Neural cell (in vitro differentiated cells): ENCODE measurements around the gene MS4A7. TPM values are rescaled to one million over a fixed set of nuclear protein-coding genes. Genes with fewer than 3 reads are reported as not detected.

ENCODE experiments used
- H2AFZ ChIP-seq: fragments of 200-600, 300-800 bp; sonication (generic), shearing (Covaris generic); 2 replicates; pipeline ENCODE4 v1.6.0; 2014; ENCODE audit warnings: low read depth, mild to moderate bottlenecking, antibody characterized with exemption, low read length, moderate library complexity
- H3F3A ChIP-seq: fragments of 200-600 bp; shearing (Covaris generic); 2 replicates; pipeline ENCODE4 v1.6.1; 2016; ENCODE audit warnings: mild to moderate bottlenecking, moderate library complexity, mixed read lengths, antibody characterized with exemption, low read length; ENCODE audit not compliant: insufficient read depth, poor library complexity, severe bottlenecking
- H3K27ac ChIP-seq: fragments of 200-600, 300-800 bp; sonication (generic), shearing (Covaris generic); 2 replicates; pipeline ENCODE4 v1.5.1; 2014; ENCODE audit warnings: mild to moderate bottlenecking, low read length, moderate library complexity
- H3K27me3 ChIP-seq: fragments of 300-800, 200-600 bp; sonication (generic), shearing (Covaris generic); 2 replicates; pipeline ENCODE4 v1.6.0; 2014; ENCODE audit warnings: mild to moderate bottlenecking, low read depth, low read length, moderate library complexity; ENCODE audit not compliant: insufficient read depth
- H3K36me3 ChIP-seq: fragments of 300-800, 200-600 bp; sonication (generic), shearing (Covaris generic); 2 replicates; pipeline ENCODE4 v1.5.1; 2014; ENCODE audit warnings: mild to moderate bottlenecking, antibody characterized with exemption, low read length, moderate library complexity; ENCODE audit not compliant: insufficient read depth
- H3K4me2 ChIP-seq: fragments of 300-800, 200-600 bp; sonication (generic), shearing (Covaris generic); 2 replicates; pipeline ENCODE4 v1.6.0; 2014; ENCODE audit warnings: mild to moderate bottlenecking, low read length
- H3K4me3 ChIP-seq: fragments of 300-800, 200-600 bp; sonication (generic), shearing (Covaris generic); 2 replicates; pipeline ENCODE4 v1.5.1; 2014; ENCODE audit warnings: mild to moderate bottlenecking, low read length, moderate library complexity
- H3K79me2 ChIP-seq: fragments of 200-600 bp; shearing (Covaris generic); replicated peaks from 2 replicates; pipeline ENCODE4 v1.6.0; 2014; ENCODE audit warnings: mild to moderate bottlenecking, low read length, moderate library complexity; ENCODE audit not compliant: insufficient read depth
- H3K9ac ChIP-seq: fragments of 300-800, 200-600 bp; sonication (generic), shearing (Covaris generic); 2 replicates; pipeline ENCODE4 v1.6.1; 2016; ENCODE audit warnings: mild to moderate bottlenecking, low read length, mixed read lengths
- H3K9me2 ChIP-seq: fragments of 200-600 bp; shearing (Covaris generic); 2 replicates; pipeline ENCODE4 v1.6.1; 2016; ENCODE audit warnings: mild to moderate bottlenecking, low read length, mixed read lengths; ENCODE audit not compliant: insufficient read depth
- H3K9me3 ChIP-seq: fragments of 200-600, 300-800 bp; sonication (generic), shearing (Covaris generic); 2 replicates; pipeline ENCODE4 v1.6.1; 2016; ENCODE audit warnings: mild to moderate bottlenecking, mixed run types, low read length, moderate library complexity, mixed read lengths
- H4K20me1 ChIP-seq: fragments of 200-600 bp; shearing (Covaris generic); 2 replicates; pipeline ENCODE4 v1.6.1; 2016; ENCODE audit warnings: mild to moderate bottlenecking, mixed run types; ENCODE audit not compliant: insufficient read depth
- EP300 ChIP-seq: fragments of 450-650 bp; conservative IDR thresholded peaks from 2 replicates; pipeline ENCODE4 v1.6.1; 2014; ENCODE audit warnings: antibody characterized with exemption, mild to moderate bottlenecking, moderate library complexity; ENCODE audit not compliant: poor library complexity, severe bottlenecking
- EZH2 ChIP-seq: fragments of 200-600, 300-800 bp; shearing (Covaris generic), sonication (generic); IDR thresholded peaks from 2 replicates; pipeline ENCODE4 v1.6.1; 2014; ENCODE audit warnings: antibody characterized with exemption, low read length, borderline replicate concordance, mild to moderate bottlenecking; ENCODE audit not compliant: insufficient read depth, poor library complexity, severe bottlenecking
- MXI1 ChIP-seq: fragments of 450-650 bp; conservative IDR thresholded peaks from 2 replicates; pipeline ENCODE4 v1.6.1; 2014; ENCODE audit warnings: antibody characterized with exemption, mild to moderate bottlenecking; ENCODE audit not compliant: poor library complexity, severe bottlenecking
- POLR2AphosphoS5 ChIP-seq: IDR thresholded peaks from 2 replicates; pipeline ENCODE4 v1.6.1; 2012
- RAD21 ChIP-seq: fragments of 450-650 bp; conservative IDR thresholded peaks from 2 replicates; pipeline ENCODE4 v1.6.1; 2014; ENCODE audit warnings: antibody characterized with exemption, mild to moderate bottlenecking, moderate library complexity
- SMC3 ChIP-seq: fragments of 450-650 bp; conservative IDR thresholded peaks from 2 replicates; pipeline ENCODE4 v1.6.1; 2014; ENCODE audit warnings: antibody characterized with exemption, mild to moderate bottlenecking, moderate library complexity; ENCODE audit not compliant: poor library complexity
- TAF1 ChIP-seq: IDR thresholded peaks from 2 replicates; pipeline ENCODE4 v1.6.1; 2012; ENCODE audit warnings: low read depth
- polyA plus RNA-seq: library from polyadenylated mRNA; depleted of rRNA; stranded (reverse); fragments of >200 nt; gene quantifications from 2 replicates; pipeline ENCODE4 v1.2.3, GENCODE V29; 2014
- TF ChIP-seq, protein P1 (sequence below): IDR thresholded peaks from 2 replicates; pipeline ENCODE4 v1.6.1; 2012; ENCODE audit warnings: borderline replicate concordance
- TF ChIP-seq, protein P2 (sequence below): fragments of 450-650 bp; IDR thresholded peaks from 2 replicates; pipeline ENCODE4 v1.5.1; 2014; ENCODE audit warnings: antibody characterized with exemption, mild to moderate bottlenecking, moderate library complexity; ENCODE audit not compliant: poor library complexity, severe bottlenecking

The MS4A7 gene
- polyA plus RNA-seq, 1 donor from 2014 or later, result not detected

DNA sequence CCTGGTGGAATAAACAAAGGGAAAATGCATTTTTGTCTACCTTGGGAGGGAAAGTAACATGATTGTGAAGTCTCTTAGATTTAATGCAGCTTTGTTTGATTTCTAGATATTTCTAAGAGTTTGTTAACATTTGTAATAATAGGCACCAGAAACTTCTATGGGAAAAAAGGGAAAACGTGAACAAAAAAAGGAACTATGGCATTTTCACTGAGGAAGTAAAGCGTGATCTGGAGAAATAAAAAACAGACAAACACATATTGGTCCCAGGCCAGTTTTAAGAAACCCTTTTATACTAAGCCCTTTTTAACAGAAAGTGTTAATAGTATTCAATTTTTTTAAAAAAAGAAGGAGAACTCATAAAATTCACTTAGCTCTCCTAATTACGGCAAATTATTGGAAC lies 6.9 kb upstream of the MS4A7 start:
- no peak for TF ChIP-seq EP300
- H3K9me3 ChIP-seq, result no peaks in the 10 kb centered on the region
- no peak overlapping the region for H3K4me3 ChIP-seq
- H3K27me3 ChIP-seq, result no peaks in the 10 kb centered on the region
- H3K4me2 ChIP-seq, result no peak overlapping the region
- H3K9ac ChIP-seq, result no peak overlapping the region
- no peak overlapping the region for H3K27ac ChIP-seq
- H3K9me2 ChIP-seq, result no peaks in the 10 kb centered on the region
- no peaks in the 10 kb centered on the region for H3F3A ChIP-seq
- no peak overlapping the region for H2AFZ ChIP-seq
- no peaks in the 10 kb centered on the region for H3K79me2 ChIP-seq
- H3K36me3 ChIP-seq, result no peaks in the 10 kb centered on the region
- H4K20me1 ChIP-seq, result no peaks in the 10 kb centered on the region

GRCh38 chr11:60371854-60372253 lies 6.5 kb upstream of the MS4A7 start:
- no peak overlapping the region for H3K4me3 ChIP-seq
- H4K20me1 ChIP-seq, result no peaks in the 10 kb centered on the region
- H3K9me2 ChIP-seq, result no peaks in the 10 kb centered on the region
- no peak overlapping the region for H3K27ac ChIP-seq
- no peaks in the 10 kb centered on the region for H3K9me3 ChIP-seq
- H2AFZ ChIP-seq, result no peak overlapping the region
- no peaks in the 10 kb centered on the region for H3K27me3 ChIP-seq
- no peak for TF ChIP-seq EP300
- no peak for TF ChIP-seq TAF1
- TF ChIP-seq, protein P1, sequence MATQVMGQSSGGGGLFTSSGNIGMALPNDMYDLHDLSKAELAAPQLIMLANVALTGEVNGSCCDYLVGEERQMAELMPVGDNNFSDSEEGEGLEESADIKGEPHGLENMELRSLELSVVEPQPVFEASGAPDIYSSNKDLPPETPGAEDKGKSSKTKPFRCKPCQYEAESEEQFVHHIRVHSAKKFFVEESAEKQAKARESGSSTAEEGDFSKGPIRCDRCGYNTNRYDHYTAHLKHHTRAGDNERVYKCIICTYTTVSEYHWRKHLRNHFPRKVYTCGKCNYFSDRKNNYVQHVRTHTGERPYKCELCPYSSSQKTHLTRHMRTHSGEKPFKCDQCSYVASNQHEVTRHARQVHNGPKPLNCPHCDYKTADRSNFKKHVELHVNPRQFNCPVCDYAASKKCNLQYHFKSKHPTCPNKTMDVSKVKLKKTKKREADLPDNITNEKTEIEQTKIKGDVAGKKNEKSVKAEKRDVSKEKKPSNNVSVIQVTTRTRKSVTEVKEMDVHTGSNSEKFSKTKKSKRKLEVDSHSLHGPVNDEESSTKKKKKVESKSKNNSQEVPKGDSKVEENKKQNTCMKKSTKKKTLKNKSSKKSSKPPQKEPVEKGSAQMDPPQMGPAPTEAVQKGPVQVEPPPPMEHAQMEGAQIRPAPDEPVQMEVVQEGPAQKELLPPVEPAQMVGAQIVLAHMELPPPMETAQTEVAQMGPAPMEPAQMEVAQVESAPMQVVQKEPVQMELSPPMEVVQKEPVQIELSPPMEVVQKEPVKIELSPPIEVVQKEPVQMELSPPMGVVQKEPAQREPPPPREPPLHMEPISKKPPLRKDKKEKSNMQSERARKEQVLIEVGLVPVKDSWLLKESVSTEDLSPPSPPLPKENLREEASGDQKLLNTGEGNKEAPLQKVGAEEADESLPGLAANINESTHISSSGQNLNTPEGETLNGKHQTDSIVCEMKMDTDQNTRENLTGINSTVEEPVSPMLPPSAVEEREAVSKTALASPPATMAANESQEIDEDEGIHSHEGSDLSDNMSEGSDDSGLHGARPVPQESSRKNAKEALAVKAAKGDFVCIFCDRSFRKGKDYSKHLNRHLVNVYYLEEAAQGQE, result no peak
- no peak for TF ChIP-seq RAD21
- no peak for TF ChIP-seq POLR2AphosphoS5
- no peak overlapping the region for H3K4me2 ChIP-seq
- no peak overlapping the region for H3K9ac ChIP-seq
- no peaks in the 10 kb centered on the region for H3F3A ChIP-seq
- no peaks in the 10 kb centered on the region for H3K79me2 ChIP-seq
- H3K36me3 ChIP-seq, result no peaks in the 10 kb centered on the region

DNA sequence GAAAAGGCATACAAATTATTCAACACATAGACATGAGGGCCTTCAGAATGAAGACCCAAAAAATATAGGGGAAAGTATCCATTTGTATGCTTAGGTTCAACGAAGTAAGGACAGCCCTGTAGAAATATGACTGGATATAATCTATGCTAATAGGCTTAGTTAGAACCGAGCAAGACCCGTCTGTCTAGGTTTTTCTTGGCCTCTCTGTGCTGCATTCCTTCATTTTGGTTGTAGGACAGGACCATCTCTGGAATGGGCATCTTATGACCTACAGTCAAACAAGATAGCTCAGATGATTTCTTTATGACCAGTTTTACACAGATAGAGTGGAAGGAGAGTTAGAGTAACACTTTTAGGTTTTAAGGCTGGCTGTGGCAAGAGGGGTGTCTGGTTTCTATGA lies 5.6 kb upstream of the MS4A7 start:
- Histone ChIP-seq H3K9me3 (no peaks in the 10 kb centered on the region), H3K36me3 (no peaks in the 10 kb centered on the region), H4K20me1 (no peaks in the 10 kb centered on the region), H3K27ac (no peak overlapping the region), H3K9ac (no peak overlapping the region), H3K9me2 (no peaks in the 10 kb centered on the region), H3K4me3 (no peak overlapping the region), H2AFZ (no peak overlapping the region), H3F3A (no peaks in the 10 kb centered on the region), H3K27me3 (no peaks in the 10 kb centered on the region), H3K4me2 (no peak overlapping the region), H3K79me2 (no peaks in the 10 kb centered on the region)
- TF ChIP-seq, protein P2, sequence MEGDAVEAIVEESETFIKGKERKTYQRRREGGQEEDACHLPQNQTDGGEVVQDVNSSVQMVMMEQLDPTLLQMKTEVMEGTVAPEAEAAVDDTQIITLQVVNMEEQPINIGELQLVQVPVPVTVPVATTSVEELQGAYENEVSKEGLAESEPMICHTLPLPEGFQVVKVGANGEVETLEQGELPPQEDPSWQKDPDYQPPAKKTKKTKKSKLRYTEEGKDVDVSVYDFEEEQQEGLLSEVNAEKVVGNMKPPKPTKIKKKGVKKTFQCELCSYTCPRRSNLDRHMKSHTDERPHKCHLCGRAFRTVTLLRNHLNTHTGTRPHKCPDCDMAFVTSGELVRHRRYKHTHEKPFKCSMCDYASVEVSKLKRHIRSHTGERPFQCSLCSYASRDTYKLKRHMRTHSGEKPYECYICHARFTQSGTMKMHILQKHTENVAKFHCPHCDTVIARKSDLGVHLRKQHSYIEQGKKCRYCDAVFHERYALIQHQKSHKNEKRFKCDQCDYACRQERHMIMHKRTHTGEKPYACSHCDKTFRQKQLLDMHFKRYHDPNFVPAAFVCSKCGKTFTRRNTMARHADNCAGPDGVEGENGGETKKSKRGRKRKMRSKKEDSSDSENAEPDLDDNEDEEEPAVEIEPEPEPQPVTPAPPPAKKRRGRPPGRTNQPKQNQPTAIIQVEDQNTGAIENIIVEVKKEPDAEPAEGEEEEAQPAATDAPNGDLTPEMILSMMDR, result no peak
- TF ChIP-seq, protein P1, result no peak
- TF ChIP-seq SMC3 (no peak), POLR2AphosphoS5 (no peak), EZH2 (no peak), TAF1 (no peak), RAD21 (no peak), EP300 (no peak), MXI1 (no peak)
